ENCODE measurements around the gene MTRFR. TPM values are rescaled to one million over a fixed set of nuclear protein-coding genes. Genes with fewer than 3 reads are reported as not detected.

MTRFR gene
- polyA plus RNA-seq, 1 of the 3 experiments (the other 2 are of a cell fraction), result 6.6 TPM

- Histone ChIP-seq H3K4me1 (ENCODE audit: control insufficient read depth in 1 of 2, insufficient read depth in 2 of 2, low read depth in 1 of 2, low read length in 1 of 2) (no peaks in the 10 kb centered on the region), H3K4me3 (ENCODE audit: low read depth in 2 of 2, low read length in 1 of 2) (no peak overlapping the region), H3K27ac (ENCODE audit: low read depth in 2 of 2, low read length in 1 of 2) (no peak overlapping the region), H3K4me2 (no peak overlapping the region), H3K9me3 (no peaks in the 10 kb centered on the region), H3K27me3 (ENCODE audit: insufficient read depth) (no peaks in the 10 kb centered on the region), H3K36me3 (replicated peaks in 1 of 2; ENCODE audit: control insufficient read depth in 1 of 2, insufficient read depth in 2 of 2, low read length in 1 of 2) (no peaks in the 10 kb centered on the region), H3K79me2 (ENCODE audit: insufficient read depth) (peaks cover 2% of the 10 kb centered on the region; the same call in 1 of the 2 replicates), H3K9ac (no peak overlapping the region), H3K9me2 (no peaks in the 10 kb centered on the region), H2AFZ (ENCODE audit: low read depth) (no peak overlapping the region), H3F3A (replicated peaks; ENCODE audit: insufficient read depth) (no peaks in the 10 kb centered on the region), H4K20me1 (ENCODE audit: insufficient read depth) (no peaks in the 10 kb centered on the region)
- 96% methylated on average over 2 of the region's 2 CpGs for whole genome bisulfite sequencing (ENCODE audit: low lambda C conversion rate)
- TF ChIP-seq ELF1 (IDR thresholded peaks at IDR 0.05) (no peak), FOSL2 (IDR thresholded peaks at IDR 0.05; ENCODE audit: borderline replicate concordance, low read depth) (no peak), REST (IDR thresholded peaks at IDR 0.05; ENCODE audit: low read depth, low read length) (no peak), YY1 (IDR thresholded peaks at IDR 0.05; ENCODE audit: low read depth) (no peak), CTCF (IDR thresholded peaks at IDR 0.05) (no peak), USF2 (IDR thresholded peaks at IDR 0.05; ENCODE audit: borderline replicate concordance, low read depth, low read length) (no peak), SIN3A (IDR thresholded peaks at IDR 0.05; ENCODE audit: borderline replicate concordance, low read depth, low read length) (no peak), EP300 (IDR thresholded peaks at IDR 0.05; ENCODE audit: borderline replicate concordance in 1 of 2, low read depth in 1 of 2, low read length in 1 of 2) (no peak), NFIC (IDR thresholded peaks at IDR 0.05; ENCODE audit: borderline replicate concordance) (no peak), JUND (IDR thresholded peaks at IDR 0.05) (no peak), CHD2 (IDR thresholded peaks at IDR 0.05; ENCODE audit: low read length, partially characterized antibody) (no peak), FOXM1 (IDR thresholded peaks at IDR 0.05; ENCODE audit: low read depth) (no peak), USF1 (IDR thresholded peaks at IDR 0.05; ENCODE audit: borderline replicate concordance, low read depth) (no peak), RFX5 (IDR thresholded peaks at IDR 0.05; ENCODE audit: low read length) (no peak), MEF2A (IDR thresholded peaks at IDR 0.05; ENCODE audit: borderline replicate concordance, low read depth) (no peak), FOXJ3 (CRISPR knock-in tag; IDR thresholded peaks at IDR 0.05) (no peak), POLR2AphosphoS5 (IDR thresholded peaks at IDR 0.05; ENCODE audit: low read depth, low read length) (no peak), GATA2 (CRISPR knock-in tag; IDR thresholded peaks at IDR 0.05) (no peak), TCF12 (IDR thresholded peaks at IDR 0.05) (no peak)
- ChIA-PET POLR2A (no interaction called here), CTCF (interaction anchor here (0.7 kb wide), 1 partner anchor 475 kb away, joined by 3 read pairs; no protein-coding TSS in a partner anchor)
- DNase-seq, result no peak
Measured at GRCh38 chr12:123278101-123278627, 44.9 kb downstream of the MTRFR start.
